Activated naive CD4-positive, alpha-beta T cell treated with anti-CD3 and anti-CD28 coated beads, Interleukin-2, amount 50 U/mL, for 16 hours (primary cell): ENCODE results near the gene TMEM8B.
"Not testable (repeated sequence)": the region's sequence is repeated elsewhere in the genome, so short reads cannot be mapped to it uniquely, and the experiment has no call there.

Experiments used
- DNase-seq: peaks from one replicate; pipeline ENCODE4 v3.0.0-alpha.2; 2020

The TMEM8B gene

GRCh38 chr9:35907711-35908503 lies 78.9 kb downstream of the TMEM8B start:
- no peak for DNase-seq

DNA sequence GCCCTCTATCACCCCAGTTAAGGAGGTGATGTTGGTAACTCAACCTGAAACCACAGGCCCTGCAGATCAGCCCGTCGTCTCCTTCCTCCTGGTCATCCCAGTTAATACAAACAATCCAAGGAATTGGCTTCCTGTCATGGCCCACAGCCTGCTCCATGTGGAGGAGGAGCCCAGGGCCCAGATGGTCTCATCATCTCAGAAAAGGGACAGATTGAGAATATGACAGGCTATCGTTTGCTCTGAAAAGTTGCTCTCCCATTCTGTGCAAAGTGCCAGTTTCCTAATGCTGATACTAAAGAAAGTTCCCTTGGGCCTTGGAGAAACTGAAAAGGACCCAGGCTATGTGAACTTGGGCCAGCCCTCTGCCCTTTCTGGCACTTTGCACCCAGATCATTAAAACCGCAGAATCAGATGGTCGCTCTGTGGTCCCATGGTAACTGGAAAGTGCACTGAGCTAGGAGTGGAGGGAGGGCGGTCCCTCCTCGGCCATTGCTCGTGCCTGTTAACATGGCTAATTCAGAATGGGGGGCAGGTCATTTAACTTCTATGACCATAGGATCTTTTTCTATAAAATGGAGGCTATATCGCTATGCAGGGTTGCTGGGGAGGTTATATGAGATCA lies 79.6 kb downstream of the TMEM8B start:
- DNase-seq = no peak

- DNase-seq = no peak
These were observed 80.2 kb downstream of the TMEM8B start, which contains the start of gene SPAAR for GRCh38 chr9:35909274-35909673. Gene SPAAR, plus strand, starts transcription at chr9:35909490. Its CDS starts 974 bp downstream, at chr9:35910464.

- DNase-seq = no peak
These were observed 80.9 kb downstream of the TMEM8B start for GRCh38 chr9:35909687-35910612.

- DNase-seq = peak; percentile 44
These were observed 81.8 kb downstream of the TMEM8B start for GRCh38 chr9:35910613-35911359.

DNA sequence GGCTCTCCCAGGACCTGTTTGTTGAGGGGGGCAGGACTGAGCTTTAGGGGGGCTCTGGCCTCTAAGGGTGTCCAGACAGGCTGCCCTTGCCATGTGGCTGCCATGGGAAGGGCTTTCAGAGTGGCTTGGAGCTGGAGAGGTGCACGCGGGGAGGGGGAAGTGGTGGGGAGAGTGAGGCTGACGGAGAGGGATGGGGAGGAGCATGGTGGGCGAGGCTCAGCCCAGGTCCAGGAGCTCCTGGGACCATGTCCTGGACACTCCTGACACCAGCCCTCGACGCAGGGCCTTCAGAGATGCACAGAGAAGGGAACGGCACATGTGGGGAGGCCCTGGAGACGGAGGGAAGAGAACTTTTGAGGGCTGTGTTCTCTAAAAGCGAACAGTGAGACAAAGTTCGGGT lies 82.7 kb downstream of the TMEM8B start:
- DNase-seq = no peak

- no peak for DNase-seq
These were observed 83.9 kb downstream of the TMEM8B start for GRCh38 chr9:35912791-35913400.

GRCh38 chr9:35913429-35913828 lies 84.4 kb downstream of the TMEM8B start:
- DNase-seq = not testable (repeated sequence)

DNA sequence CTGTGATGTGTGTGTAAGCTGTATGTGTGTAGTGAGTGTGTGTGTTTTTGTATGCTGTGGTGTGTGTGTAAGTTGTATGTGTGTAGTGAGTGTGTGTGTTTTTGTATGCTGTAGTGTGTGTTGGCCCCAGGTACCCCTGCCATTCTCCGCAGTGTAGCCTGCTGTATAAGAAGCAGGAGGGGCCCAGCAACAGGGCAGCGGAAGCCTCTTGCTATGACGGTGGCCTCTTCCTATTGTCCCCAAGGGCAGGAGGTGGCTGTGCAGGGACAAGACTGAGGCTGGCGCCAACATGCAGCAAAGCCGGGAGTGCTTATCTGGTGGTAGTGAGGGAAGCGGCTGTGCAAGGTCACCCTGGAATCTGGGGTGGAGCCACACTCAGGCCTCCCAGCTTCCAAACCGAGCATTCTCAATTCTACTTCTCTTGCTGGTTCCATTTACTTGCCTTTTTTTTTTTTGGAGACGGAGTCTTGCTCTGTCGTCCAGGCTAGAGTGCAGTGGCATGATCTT lies 85.3 kb downstream of the TMEM8B start:
- DNase-seq = no peak
